GM21423 (cell line): Measurements from ENCODE around the gene SPRYD4.
"Not testable (repeated sequence)": the region's sequence is repeated elsewhere in the genome, so short reads cannot be mapped to it uniquely, and the experiment has no call there.

Experiments
- ATAC-seq: cut with Tn5 transposase; IDR thresholded peaks from one replicate; pipeline ENCODE4 v1.9.1; 2021; ENCODE audit warnings: mild to moderate bottlenecking, moderate library complexity; ENCODE audit not compliant: unreplicated experiment

Gene SPRYD4

DNA sequence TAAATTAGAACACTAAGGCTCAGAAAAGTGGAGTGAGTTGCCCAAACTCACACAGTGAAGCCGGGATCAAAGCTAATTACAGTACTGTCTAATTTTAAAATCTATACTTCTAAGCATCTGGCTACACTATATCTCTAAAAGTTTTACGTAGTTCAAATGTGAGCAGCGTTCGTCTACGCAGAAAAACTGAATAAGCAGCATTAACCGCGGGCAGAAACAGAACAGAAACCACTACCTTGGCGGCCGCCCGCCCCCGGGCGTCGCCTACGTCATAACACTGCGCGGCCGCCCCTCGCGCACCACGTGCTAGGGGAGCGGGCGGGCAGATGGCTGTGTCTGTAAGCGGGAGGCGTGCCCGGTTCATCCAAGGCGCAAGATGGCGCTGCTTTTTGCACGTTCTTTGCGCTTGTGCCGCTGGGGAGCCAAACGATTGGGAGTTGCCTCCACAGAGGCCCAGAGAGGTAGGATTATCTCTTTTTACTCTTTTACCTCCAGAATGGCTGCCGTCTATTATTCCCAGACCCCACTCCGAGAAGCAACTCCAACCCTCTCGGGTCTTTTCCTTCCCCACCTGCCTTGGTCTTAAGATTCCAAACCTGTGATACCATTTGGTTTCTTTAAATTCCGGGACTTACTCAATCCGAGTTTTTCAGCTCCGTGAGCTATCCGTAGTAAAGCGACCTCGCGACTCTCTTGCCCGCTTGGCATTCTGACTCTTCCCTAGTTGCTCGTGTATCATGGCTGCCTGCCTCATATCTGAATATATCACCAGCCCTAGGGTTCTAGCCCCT is at the start of gene SPRYD4:
TSS of gene SPRYD4 (plus strand) at position 363 of the 791 bp plus-strand sequence. CDS start at position 377, 14 bp downstream.
- peak; percentile 89 for ATAC-seq

DNA sequence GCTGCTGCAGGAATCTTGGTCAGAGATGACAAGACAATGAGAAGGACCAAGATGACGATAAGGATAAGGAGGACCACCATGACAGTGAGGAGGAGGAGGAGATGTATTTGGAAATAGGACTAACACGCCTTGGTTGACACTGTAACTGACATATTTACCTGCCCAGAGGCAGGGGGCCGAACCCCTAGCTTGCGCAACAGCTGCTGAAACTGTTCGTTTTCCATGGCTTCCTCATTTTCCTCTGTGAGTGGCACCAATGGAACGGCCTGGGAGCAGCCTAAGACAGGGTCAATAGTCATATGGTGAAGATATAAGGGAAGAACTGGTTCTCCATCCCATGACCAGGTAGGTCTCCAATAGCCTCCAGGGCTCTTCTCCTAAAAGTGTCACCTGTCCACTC is 48.0 kb upstream of the SPRYD4 start:
- ATAC-seq, result no peak

DNA sequence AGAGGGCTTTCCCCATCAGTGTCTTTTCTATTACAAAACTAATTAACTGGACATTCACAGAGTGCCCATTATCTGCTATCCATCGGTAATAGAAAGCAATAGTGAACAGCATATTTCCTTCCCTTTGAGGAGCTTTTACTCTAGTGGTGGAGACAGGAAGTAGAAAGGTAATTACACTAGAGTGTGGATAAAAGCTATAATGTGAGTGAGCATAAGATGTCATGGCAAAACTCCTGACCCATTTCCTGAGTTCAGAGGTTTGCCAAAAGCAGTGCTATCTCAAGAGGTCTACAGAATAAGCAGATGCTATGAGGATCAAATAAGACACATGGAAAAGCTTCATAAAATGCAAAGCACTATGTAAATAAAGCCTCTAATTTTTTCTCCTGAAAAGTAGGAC is 43.2 kb upstream of the SPRYD4 start:
- ATAC-seq, result no peak

DNA sequence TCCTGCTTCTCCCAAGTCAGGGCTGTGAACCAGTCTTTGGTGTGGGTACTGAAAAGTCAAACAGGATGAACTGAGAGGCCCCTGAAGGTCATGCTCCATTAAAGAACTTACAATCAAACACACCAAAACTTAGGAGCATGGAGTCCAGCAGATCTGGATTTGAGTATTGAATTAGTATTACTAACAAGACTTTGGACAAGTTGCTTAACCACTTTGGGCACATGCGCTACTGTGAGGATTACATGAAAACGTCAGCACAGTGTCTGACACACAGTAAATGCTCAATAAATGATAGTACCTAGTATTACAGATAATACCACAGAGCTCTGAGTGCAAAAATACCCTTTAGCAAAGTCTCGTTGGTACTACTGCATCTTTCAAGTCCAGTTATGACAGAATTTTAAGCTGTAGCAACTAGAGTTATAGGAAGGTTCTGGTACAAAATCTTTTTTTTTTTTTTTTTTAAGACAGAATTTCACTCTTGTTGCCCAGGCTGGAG is 42.4 kb upstream of the SPRYD4 start:
- no peak for ATAC-seq

DNA sequence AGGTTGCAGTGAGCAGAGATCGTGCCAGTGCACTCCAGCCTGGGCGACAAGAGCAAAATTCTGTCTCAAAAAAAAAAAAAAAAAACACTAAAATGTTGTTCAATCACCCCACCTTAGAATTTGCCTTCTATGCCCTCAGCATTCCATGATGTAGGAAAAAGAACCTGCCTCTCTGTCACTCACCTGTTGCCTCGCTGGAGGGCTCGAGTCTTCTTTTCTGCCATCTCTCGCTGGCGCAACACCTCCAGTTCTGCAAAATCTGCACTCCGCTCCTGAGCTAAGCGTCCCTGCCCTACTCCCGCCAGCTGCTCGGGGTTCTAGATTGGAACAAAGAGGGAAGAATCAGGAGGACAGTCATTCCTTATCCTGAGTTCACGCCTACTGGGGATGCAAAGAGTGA is 37.1 kb upstream of the SPRYD4 start:
- no peak for ATAC-seq

DNA sequence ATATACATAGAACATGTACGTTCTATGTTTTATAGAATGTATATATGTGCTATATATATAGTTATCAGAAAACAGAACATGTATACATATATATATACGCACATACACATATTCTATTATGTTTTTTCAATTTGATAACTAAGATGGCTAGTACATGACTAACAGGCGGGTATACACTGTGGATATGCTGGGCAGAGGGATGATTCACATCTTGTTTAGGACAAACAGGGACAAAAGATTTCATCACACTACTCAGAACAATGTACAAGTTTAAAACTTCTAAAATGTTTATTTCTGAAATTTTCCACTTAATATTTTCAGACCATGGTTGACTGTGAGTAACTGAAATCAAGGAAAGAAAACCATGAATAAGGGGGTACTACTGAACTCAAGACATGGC is 36.5 kb upstream of the SPRYD4 start:
- no peak for ATAC-seq

DNA sequence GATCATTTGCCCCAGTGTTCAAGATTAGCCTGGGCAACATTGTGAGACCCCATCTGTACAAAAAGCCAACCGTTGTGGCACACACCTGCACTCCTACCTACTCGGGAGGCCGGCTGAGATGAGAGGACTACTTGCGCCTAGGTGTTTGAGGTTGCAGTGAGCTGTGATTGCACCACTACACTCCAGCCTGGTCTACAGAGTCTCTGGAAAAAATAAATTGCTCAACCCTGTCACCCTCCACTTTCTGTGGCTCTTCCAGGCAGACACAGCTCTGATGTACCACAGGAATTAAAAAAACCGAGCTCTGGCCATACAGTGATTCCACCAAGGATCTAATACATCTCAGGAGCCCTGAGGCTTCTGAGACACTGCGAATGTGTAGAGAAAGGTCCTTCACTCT is 33.5 kb upstream of the SPRYD4 start:
- ATAC-seq, result no peak

DNA sequence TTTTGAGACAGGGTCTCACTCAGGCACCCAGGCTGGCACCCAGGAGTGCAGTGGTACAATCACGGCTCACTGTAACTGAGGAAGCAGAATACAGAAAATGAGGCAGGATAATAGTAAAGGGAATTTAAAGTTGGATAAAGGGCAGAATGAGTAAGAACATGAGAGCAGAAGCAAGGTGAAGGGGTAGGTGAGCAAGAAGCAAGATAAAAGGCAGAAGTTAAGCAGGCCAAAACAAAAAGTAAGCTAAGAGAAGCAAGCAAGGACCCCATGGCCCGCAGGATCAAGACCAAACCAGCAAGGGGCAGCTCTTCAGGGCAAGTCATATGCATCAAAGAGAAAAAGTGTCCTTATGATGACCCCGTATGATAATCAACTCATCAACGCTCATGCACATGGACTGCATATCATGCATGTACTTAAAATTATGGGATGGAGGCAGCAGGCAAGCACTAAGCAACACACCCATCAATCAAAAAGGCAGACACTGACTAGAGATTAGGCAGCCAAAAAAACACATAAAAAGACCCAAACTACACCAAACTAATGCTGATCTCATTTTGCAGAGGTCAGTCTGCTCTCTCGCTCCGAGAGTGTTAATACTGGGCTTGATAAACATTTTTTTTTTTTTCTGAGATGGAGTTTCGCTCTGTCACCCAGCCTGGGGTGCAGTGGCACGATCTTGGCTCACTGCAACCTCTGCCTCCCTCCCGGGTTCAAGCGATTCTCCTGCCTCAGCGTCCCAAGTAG is 30.8 kb upstream of the SPRYD4 start:
- ATAC-seq, result no peak

DNA sequence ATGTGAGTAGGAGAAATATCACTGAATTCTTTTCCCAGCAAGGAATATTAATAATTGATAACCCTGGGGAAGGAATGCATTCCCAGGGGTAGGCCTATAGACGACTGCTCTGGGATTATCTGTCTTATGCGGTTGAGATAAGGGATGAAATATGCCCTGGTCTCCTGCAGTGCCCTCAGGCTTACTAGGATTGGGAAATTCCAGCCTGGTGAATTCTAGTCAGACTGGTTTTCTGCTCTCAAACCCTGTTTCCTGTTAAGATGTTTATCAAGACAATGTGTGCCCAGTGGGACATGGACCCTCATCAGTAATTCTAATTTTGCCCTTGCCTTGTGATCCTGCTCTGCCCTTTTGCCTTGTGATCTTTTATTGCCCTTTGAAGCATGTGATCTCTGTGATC is 25.2 kb upstream of the SPRYD4 start:
- not testable (repeated sequence) for ATAC-seq

DNA sequence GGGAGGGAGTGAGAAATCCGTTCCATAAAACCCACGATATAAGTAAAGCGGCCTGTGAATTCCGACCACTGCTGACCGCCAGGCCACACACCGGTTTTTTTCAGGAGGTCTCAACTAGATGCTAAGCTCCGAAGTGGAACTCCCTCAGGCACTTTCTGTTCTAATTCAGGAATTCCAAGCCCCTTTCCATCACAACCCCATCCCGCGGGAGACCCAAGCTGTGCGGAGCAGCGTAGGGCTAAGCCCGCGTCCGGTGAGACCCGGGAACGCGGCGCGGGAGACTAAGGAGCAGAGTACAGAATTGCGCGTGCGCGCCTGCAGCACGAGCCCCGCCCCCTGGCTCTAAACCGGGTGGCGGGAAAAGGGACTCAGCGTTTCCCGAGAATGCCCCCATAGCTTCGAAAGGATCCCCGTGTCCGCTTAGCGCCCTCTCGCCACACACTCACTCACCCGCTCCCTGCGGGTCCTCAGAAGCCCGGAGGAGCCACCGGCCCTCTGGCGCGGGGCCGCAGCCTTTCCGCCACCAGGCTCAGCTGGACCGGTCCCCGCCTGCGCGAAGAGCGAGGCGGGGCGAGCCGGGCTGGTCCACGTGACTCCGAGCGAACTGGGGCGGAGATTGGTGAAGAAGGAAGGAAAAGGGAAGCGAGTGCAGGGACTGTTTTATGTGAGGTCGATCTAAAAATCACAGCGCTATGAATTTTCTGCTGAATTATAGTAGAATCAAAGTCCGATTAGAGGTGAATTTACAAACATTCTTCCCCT is 19.3 kb upstream of the SPRYD4 start, which contains the start of gene TIMELESS:
TSS of gene TIMELESS (minus strand) at position 567 of the 762 bp plus-strand sequence. CDS start 15,256 bp downstream, outside the sequence.
- peak; percentile 94 for ATAC-seq

DNA sequence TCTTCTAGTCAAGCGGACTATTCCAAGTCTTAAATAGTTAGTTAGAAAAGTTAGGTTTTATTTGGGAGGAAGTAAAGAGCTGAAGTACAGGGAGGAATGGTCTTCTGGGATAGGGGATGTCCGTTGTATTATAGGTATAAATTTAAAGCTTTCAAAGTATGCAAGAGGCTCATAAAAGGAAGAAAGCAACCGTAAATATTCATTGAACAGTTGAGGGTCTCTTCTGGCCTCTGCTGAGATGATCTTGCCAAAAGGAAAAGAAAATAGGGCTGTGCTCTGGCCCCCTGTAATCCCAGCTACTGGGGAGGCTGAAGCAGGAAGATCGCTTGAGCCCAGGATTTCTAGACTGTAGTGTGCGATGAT is 18.8 kb upstream of the SPRYD4 start:
- ATAC-seq, result no peak

DNA sequence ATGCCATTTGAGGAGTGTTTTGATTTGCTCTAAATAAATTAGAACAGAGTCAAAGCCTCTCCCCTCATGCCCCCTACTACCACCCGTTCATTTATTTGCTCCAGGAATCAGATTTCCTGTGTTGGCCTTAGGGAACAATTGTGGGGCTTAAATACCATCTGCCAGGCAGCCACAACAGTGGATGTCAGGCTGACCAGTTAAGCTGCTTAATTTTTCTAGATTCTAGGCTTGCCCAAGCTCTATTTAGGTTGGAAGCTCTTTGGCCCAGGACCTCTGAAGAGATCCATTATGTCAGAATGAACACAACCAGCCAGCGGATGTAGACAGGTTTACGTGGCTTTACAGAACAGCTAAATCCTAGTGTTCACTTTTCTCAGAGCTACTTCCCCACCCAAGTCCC is 18.1 kb upstream of the SPRYD4 start:
- no peak for ATAC-seq

DNA sequence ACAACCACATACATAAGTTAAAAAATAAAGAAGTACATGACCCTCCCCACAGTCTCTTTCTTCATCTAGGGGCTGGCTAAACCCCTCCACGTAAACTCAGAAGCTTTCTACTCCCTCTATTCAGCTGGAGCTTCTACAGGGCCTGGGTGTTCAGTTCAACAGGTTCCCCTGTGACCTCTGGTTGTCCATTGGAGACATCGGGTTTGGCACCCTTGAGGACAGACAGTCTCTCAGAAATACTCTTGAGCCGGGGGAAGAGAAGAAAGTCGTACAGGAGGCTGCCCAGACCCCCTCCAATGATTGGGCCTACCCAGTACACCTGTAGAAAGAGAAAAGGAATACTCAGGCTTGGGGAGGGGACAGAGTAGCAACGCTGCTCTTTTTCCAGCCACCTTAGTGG is 17.2 kb upstream of the SPRYD4 start:
- no peak for ATAC-seq

DNA sequence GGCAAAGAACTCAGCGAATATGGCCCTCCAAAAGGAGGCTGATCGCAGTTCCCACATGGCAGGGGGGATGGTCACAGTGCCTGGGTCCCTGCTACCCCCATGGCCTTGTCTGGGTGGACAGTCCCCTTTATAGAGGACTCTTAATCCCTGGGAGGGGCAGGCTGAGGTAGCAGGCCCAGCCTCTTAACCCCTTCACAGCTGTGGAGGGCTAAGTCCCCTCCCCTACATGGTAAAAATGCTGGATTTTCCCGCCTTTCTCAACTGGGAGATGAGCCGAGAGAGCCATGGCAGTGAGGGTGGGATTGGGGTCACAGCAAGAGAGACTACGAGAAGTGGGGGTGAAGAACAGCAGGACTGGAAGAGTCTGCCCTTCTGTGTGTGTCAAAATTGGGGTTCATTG is 13.8 kb upstream of the SPRYD4 start, which contains the start of gene MIP:
TSS of gene MIP (minus strand) at position 101 of the 400 bp plus-strand sequence. CDS start at position 57, 44 bp downstream.
- ATAC-seq, result no peak

DNA sequence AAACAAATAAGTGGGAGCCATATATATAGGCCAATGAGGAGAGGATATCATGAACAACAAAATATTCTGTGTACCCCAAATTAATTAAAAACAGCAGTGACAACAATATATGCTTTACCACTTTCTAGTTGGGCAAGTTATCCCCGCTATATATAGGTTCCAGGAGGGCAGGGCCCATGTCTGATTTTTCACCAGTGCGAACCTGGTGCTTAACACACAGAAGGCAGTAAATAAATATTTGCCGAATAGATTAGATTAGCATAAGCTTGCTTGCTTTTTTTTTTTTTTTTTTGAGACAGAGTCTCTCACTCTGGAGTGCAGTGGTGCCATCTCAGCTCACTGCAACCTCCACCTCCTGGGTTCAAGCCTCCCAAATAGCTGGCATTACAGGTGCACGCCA is 10.6 kb upstream of the SPRYD4 start:
- ATAC-seq, result no peak

DNA sequence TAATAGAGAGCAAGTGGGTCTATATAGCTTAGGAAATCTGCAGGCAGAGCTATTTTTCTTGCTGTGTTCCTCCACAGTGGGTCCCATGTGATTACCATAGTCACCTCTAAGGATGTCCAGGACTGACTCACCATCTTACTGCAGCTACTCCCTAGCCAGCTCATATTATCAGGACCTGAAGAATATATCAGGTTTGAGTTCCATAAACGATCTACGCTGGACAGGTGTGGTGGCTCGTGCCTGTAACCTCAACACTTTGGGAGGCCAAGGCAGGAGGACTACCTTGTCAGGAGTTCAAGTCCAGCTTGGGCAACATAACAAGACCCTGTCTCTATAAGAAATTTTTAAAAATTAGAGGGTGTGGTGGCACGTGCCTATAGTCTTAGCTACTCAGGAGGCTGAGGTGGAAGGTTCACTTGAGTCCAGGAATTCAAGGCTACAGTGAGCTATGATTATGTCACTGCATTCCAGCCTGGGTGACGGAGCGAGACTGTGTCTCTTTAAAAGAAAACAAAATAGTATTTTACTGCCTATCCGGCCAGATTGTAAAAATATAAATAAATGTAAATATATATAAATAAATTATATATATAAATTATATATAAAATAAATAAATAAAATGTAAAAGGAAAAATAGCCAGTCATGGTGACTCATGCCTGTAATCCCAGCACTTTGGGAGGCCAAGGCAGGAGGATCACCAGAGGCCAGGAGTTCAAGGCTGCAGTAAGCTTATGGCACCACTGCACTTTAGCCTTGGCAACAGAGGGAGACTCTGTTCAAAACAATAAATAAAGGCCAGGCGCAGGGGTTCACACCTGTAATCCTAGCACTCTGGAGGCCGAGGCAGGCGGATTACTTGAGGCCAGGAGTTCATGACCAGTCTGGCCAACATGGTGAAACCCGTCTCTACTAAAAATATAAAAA is 6.9 kb upstream of the SPRYD4 start:
- no peak for ATAC-seq

DNA sequence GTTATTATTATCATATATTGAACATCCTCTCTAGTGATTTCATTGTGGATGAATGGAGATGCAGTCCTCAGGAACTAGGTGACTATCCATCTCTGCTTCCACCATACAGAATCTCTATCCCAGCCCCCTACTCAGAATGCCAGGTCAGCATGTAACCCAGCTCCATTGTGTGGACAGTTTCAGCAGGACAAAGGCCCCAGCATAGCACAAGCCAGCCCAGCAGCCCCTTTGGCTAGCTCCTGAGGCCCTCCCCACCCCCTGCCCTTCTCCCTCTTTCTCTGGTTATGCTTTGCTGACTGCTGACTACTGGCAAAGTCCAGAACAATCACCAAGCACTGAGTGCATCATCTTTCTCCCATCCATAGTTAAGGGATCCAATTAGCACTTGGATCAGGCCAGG is 5.8 kb upstream of the SPRYD4 start:
- ATAC-seq, result no peak

DNA sequence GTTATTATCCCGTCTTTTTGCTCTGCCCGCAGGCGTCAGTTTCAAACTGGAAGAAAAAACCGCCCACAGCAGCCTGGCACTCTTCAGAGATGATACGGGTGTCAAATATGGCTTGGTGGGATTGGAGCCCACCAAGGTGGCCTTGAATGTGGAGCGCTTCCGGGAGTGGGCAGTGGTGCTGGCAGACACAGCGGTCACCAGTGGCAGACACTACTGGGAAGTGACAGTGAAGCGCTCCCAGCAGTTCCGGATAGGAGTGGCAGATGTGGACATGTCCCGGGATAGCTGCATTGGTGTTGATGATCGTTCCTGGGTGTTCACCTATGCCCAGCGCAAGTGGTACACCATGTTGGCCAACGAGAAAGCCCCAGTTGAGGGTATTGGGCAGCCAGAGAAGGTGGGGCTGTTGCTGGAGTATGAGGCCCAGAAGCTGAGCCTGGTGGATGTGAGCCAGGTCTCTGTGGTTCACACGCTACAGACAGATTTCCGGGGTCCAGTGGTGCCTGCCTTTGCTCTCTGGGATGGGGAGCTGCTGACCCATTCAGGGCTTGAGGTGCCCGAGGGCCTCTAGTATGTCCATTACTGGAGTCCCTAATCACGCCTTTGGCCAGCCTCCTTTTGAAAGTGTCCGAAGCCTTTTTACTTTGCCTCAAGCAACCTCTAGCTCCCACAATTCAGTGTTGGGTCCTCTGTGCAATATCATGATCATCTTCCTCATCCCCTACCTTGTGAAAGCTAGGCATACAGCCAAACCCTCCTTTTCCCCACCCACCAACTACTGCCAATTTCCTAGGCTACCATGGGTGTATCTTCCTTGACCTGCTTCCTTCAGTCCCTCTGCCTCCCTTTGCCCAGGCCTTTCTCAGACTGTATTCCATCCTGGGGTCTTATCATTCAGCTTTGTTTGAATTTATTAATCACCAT is 891 bp downstream of the SPRYD4 start:
- no peak for ATAC-seq

DNA sequence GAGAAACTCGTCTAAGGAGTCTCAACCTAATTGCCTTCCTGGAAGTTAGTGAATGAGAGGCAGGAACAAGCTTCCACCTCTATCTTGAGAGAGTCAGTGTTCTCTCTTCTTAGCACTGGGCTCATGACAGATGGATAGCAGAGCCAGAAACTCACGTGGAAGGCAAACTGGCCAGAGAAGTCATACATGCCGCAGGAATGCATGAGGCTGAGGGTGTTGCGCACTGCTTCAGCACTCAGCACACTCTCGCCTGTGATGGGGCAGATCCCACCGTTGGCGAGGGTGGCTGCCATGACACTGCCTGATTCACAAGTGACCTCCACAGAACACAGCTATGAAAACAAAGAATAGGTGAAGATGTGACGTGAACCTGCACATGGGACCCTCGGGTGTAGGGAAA is 6.0 kb downstream of the SPRYD4 start:
- no peak for ATAC-seq
